C4-2B (cell line): ENCODE measurements around the gene PLPPR2.

ENCODE experiments used
- CTCF ChIP-seq: fragments of 450-650 bp; conservative IDR thresholded peaks from 2 replicates; pipeline ENCODE4 v1.5.1; 2017; ENCODE audit warnings: mild to moderate bottlenecking
- ZFX ChIP-seq: fragments of 450-650 bp; IDR thresholded peaks from 2 replicates; pipeline ENCODE4 v1.6.1; 2017

DNA sequence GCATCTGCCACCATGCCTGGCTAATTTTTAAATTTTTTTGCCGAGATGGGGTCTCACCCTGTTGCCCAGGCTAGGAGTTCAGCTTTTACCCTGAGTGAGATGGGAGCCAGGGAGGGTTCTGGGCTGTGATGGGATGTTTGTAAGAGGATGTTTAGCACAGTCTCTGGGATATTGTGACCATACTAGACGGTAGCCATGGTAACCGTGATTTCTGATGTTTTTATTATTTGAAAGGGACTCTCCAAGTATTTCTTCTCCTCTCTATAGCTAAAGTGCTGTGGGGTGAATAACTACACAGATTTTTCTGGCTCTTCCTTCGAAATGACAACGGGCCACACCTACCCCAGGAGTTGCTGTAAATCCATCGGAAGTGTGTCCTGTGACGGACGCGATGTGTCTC is 48.9 kb upstream of the PLPPR2 start:
- TF ChIP-seq CTCF (no peak), ZFX (no peak)
